BJ (cell line): Measurements from ENCODE around the gene CD27. TPM values are rescaled to one million over a fixed set of nuclear protein-coding genes. Genes with fewer than 3 reads are reported as not detected.
A peak's percentile ranks its signal among the peaks of the same experiment; 100 is the strongest.
"Not testable (repeated sequence)": the region's sequence is repeated elsewhere in the genome, so short reads cannot be mapped to it uniquely, and the experiment has no call there.

ENCODE experiments used
- CTCF ChIA-PET: fragments of 350-600 bp; formaldehyde crosslinking; extraction: SDS; loops from one replicate; lab custom pipeline; 2021; ENCODE audit warnings: antibody characterized with exemption, inconsistent platforms; lab: Yijun Ruan, JAX
- POLR2A ChIA-PET: fragments of 300-600 bp; sonication (Branson Sonifier 250); formaldehyde crosslinking; extraction: SDS; loops from one replicate; lab custom pipeline; 2021; ENCODE audit warnings: antibody characterized with exemption; lab: Charles Lee
- DNase-seq: peaks from one replicate; pipeline ENCODE4 v3.0.0-alpha.2; 2011; ENCODE audit warnings: low read depth
- H3K27me3 ChIP-seq: 2 replicates; pipeline ENCODE4 v1.6.0; 2011; ENCODE audit warnings: low read length; ENCODE audit not compliant: control insufficient read depth, insufficient read depth
- H3K36me3 ChIP-seq: 2 replicates; pipeline ENCODE4 v1.5.1; 2011; ENCODE audit warnings: low read length; ENCODE audit not compliant: control insufficient read depth, insufficient read depth
- H3K4me3 ChIP-seq: 2 replicates; pipeline ENCODE4 v1.5.1; 2011; ENCODE audit warnings: low read depth, mild to moderate bottlenecking, control low read depth, low read length
- polyA plus RNA-seq: library from polyadenylated mRNA; depleted of rRNA; stranded (reverse); fragments of >200 nt; gene quantifications from 2 replicates; pipeline ENCODE4 v1.2.3, GENCODE V29; 2011
- TF ChIP-seq, protein P1 (sequence below): IDR thresholded peaks from 2 replicates; pipeline ENCODE4 v1.5.1; 2011; ENCODE audit warnings: low read depth, mild to moderate bottlenecking, control low read depth, inconsistent platforms, low read length, moderate library complexity; ENCODE audit not compliant: insufficient read depth

The CD27 gene
- polyA plus RNA-seq, 1 experiment = 0.15 TPM

DNA sequence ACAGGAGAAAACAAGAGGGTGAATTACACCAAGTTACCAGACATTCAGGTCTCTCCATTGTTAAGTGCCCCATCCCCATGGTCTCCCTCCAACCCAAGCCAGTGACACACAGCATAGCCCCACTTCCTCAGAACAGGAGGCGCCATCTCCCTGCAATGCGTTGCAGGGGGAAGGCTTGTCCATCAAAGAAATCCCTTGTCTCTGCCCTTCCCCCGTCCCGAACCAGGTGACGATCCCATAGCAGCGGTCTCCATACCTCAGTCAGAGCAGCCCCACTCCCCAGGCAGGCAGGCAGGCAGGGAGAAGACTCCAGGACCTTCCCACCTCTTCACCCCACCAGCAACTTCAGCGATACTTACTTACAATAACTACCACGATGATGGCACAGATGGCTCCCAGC, 19.8 kb downstream of the CD27 start:
- Histone ChIP-seq H3K36me3 (peaks cover 35% of the 10 kb centered on the region), H3K4me3 (no peak overlapping the region), H3K27me3 (no peaks in the 10 kb centered on the region)
- no peak for DNase-seq
- TF ChIP-seq, protein P1, sequence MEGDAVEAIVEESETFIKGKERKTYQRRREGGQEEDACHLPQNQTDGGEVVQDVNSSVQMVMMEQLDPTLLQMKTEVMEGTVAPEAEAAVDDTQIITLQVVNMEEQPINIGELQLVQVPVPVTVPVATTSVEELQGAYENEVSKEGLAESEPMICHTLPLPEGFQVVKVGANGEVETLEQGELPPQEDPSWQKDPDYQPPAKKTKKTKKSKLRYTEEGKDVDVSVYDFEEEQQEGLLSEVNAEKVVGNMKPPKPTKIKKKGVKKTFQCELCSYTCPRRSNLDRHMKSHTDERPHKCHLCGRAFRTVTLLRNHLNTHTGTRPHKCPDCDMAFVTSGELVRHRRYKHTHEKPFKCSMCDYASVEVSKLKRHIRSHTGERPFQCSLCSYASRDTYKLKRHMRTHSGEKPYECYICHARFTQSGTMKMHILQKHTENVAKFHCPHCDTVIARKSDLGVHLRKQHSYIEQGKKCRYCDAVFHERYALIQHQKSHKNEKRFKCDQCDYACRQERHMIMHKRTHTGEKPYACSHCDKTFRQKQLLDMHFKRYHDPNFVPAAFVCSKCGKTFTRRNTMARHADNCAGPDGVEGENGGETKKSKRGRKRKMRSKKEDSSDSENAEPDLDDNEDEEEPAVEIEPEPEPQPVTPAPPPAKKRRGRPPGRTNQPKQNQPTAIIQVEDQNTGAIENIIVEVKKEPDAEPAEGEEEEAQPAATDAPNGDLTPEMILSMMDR = no peak
- CTCF ChIA-PET = interaction anchor here (0.8 to 2.3 kb wide), 25 partner anchors 8 to 475 kb away, joined by 3 to 62 read pairs (median 5); partner anchors contain the start of genes CD27, MRPL51 and TAPBPL
- POLR2A ChIA-PET = interaction anchor here (0.6 to 0.7 kb wide), 2 partner anchors 80 to 403 kb away, joined by 4 to 7 read pairs; partner anchors contain the start of genes LTBR and TPI1

DNA sequence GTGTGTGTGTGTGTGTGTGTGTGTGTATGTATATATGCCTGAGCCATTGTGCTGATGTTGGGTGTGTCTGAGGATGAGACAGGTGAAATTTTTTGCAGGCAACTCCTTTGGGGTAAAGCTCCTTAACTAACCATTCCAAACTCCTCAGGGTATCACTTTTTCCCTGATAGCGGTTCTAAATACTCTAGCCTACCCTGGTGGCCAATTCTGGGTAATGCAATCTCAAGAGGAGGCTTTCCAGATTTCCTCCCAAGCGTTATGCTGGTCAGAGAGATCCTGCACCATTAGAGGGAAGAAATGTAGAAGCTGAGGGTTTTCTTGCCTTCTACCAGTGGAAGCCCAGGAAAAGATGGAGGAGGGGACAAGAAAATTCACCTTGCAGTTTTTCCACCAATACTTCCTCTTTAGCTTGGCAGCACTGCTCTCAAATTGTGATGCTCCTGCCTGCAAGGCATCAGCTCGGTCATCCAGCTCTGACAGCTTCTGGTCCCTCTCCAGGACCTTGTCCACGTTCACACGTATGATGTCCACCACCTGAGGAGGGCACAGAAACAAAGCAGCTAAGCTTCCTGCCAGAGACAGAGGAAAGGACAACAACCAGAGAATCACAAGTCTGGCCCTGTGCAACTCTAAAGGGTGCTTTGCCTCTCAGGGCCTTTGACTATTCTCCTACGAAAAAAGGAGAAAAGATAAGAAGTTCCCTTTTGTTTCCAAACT, 20.9 kb downstream of the CD27 start:
- ChIA-PET POLR2A (interaction anchor here (0.7 to 1.0 kb wide), 2 partner anchors 81 to 143 kb away, joined by 7 to 8 read pairs; partner anchors contain the start of gene LTBR), CTCF (interaction anchor here (0.6 to 2.3 kb wide), 51 partner anchors 9 to 477 kb away, joined by 3 to 62 read pairs (median 4); partner anchors contain the start of genes CD27, MRPL51 and TAPBPL)
- H3K36me3 ChIP-seq = peaks cover 33% of the 10 kb centered on the region
- no peaks in the 10 kb centered on the region for H3K27me3 ChIP-seq
- no peak overlapping the region for H3K4me3 ChIP-seq
- DNase-seq = no peak
- TF ChIP-seq, protein P1 = peak; percentile 94

DNA sequence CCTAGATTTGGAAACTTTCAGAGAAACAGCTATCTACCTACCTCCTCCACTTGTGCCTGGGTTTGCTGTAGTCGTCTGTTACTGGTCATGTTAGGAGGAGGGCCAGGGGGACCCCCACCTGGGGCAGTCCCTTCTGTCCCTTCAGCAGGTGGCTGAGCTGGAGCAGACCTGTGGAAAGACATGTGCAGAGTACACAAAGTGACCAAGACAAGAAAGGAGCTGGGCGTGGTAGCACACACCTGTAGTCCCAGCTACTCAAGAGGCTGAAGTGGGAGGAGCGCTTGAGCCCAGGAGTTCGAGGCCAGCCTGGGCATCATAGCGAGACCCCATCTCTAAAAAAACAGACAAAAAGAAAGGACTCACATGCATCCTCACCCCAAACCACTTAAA, 21.4 kb downstream of the CD27 start:
- DNase-seq = no peak
- Histone ChIP-seq H3K36me3 (peaks cover 27% of the 10 kb centered on the region), H3K27me3 (no peaks in the 10 kb centered on the region), H3K4me3 (no peak overlapping the region)
- ChIA-PET POLR2A (no interaction called here), CTCF (interaction anchor here (0.7 to 2.3 kb wide), 35 partner anchors 9 to 187 kb away, joined by 3 to 62 read pairs (median 5); partner anchors contain the start of genes CD27 and TAPBPL)
- TF ChIP-seq, protein P1 = no peak

DNA sequence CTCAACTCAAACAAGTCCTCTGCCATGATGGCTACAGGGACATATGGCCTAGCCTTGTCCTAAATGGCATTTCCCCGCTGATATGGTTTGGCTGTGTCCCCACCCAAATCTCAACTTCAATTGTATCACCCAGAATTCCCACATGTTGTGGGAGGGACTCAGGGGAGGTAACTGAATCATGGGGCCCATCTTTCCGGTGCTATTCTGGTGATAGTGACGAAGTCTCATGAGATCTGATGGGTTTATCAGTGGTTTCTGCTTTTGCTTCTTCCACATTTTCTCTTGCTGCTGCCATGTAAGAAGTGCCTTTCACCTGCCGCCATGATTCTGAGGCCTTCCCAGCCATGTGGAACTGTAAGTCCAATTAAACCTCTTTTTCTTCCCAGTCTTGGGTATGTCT, 22.0 kb downstream of the CD27 start:
- H3K4me3 ChIP-seq, POLR2A ChIA-PET, H3K27me3 ChIP-seq, DNase-seq: not testable (repeated sequence)
- H3K36me3 ChIP-seq = peaks cover 22% of the 10 kb centered on the region
- CTCF ChIA-PET = interaction anchor here (1.8 to 2.3 kb wide), 5 partner anchors 10 to 154 kb away, joined by 4 to 62 read pairs (median 16); no protein-coding TSS in a partner anchor

DNA sequence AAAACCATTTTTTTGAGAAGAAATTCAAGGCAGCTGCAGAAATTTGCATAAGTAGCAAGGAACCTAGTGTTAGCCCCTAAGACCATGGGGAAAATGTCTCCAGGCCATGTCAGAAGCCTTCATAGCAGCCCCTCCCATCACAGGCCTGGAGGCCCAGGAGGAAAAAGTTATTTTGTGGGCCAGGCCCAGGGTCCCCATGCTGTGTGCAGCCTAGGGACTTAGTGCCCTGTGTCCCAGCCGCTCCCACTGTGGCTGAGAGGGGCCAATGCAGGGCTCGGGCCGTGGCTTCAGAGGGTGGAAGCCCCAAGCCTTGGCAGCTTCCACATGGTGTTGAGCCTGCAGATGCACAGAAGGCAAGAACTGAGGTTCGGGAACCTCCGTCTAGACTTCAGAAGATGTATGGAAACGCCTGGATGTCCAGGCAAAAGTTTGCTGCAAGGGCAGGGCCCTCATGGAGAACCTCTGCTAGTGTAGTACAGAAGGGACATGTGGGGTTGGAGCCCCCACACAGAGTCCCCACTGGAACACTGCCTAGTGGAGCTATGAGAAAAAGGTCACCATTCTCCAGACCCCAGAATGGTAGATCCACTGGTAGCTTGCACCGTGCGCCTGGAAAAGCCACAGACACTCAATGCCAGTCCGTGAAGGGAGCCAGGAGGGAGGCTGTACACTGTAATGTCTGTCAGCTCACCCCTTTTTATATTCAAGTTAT, 23.0 kb downstream of the CD27 start:
- CTCF ChIA-PET = interaction anchor here (1.1 to 1.4 kb wide), 3 partner anchors 7 to 145 kb away, joined by 3 to 4 read pairs (median 3); no protein-coding TSS in a partner anchor
- POLR2A ChIA-PET = interaction anchor here (0.7 kb wide), 1 partner anchor 132 kb away, joined by 3 read pairs; no protein-coding TSS in a partner anchor
- DNase-seq, H3K4me3 ChIP-seq, H3K27me3 ChIP-seq: not testable (repeated sequence)
- peaks cover 16% of the 10 kb centered on the region for H3K36me3 ChIP-seq

DNA sequence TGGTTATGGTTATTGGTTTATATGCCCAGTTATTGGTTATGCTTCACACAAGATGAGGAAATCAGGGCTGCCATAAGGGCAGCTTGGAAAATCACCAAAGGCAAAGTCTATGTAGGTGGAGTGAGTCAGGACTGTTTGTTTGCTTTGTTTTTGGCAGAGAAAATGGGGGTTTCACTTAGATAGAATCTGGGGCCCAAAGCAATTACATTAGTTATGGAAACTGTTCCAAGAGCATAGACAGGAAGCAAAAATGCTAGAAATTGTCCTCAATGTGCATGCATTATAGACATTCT, 23.5 kb downstream of the CD27 start:
- no peak for DNase-seq
- H3K36me3 ChIP-seq = peaks cover 12% of the 10 kb centered on the region
- POLR2A ChIA-PET = interaction anchor here (0.7 kb wide), 1 partner anchor 132 kb away, joined by 3 read pairs; no protein-coding TSS in a partner anchor
- CTCF ChIA-PET = interaction anchor here (0.6 to 1.4 kb wide), 4 partner anchors 8 to 145 kb away, joined by 3 to 4 read pairs (median 3); no protein-coding TSS in a partner anchor
- no peaks in the 10 kb centered on the region for H3K27me3 ChIP-seq
- TF ChIP-seq, protein P1 = no peak
- no peak overlapping the region for H3K4me3 ChIP-seq
